GM18502 (cell line): ENCODE data around the gene BRMS1L.

ENCODE experiments used
- ATAC-seq: cut with Tn5 transposase; IDR thresholded peaks from one replicate; pipeline ENCODE4 v1.9.1; 2021; ENCODE audit warnings: mild to moderate bottlenecking; ENCODE audit not compliant: unreplicated experiment, poor library complexity

Gene BRMS1L

DNA sequence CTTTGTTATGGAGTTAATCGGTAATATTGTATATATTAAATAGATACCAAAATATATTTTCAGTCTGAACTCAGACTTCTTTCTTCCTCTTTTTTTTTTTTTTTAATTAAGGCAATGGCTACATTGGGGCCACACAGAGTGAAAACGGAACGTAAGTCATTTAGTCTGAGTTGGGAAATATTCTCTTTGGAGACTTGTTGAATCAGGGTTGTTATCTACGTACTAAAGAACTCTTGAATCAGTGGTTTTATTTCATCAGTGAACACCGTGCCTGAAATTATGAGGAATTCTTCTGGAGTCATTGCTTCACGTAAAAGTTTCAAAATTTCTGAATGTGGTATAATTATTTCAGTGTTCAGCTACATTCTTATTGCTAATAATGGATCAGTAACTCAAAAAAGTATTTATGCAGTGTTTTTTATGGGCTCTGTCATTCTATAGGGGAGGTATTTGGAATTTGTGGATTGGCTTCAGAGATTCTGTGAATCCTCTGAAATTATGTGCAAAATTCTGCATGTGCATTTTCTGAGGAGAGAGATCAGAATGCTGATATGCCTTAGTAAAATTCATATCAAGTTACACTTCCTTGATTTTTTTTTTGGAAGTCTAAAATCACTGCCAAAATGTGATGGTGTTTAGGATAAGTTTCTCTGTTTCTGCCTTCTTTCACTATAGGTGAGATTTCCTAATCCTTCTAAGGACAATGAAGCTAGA lies 39.6 kb downstream of the BRMS1L start:
- ATAC-seq = no peak

- ATAC-seq = no peak
Measured at GRCh38 chr14:35866595-35867279, 40.6 kb downstream of the BRMS1L start.

- no peak for ATAC-seq
Measured at GRCh38 chr14:35867280-35867629, 41.1 kb downstream of the BRMS1L start.

- ATAC-seq = no peak
Measured at GRCh38 chr14:35875296-35875695, 49.2 kb downstream of the BRMS1L start.

DNA sequence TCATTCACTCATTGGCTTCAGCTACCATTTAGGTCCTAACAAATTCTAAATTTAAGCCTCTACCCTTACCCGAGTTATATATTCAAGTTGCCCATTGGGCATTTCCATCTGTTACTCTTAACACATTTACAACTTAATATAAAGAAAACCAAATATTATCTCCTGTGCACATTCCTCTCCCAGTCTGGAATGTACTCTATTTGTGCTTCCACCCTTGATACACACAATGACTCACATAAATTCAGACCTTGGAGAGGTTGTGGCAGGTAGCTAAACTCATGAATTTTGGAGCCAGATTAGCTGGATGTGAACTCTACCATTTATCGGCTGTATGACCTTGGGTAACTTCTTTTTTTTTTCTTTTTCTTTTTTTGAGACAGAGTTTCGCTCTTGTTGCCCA lies 51.1 kb downstream of the BRMS1L start:
- no peak for ATAC-seq

DNA sequence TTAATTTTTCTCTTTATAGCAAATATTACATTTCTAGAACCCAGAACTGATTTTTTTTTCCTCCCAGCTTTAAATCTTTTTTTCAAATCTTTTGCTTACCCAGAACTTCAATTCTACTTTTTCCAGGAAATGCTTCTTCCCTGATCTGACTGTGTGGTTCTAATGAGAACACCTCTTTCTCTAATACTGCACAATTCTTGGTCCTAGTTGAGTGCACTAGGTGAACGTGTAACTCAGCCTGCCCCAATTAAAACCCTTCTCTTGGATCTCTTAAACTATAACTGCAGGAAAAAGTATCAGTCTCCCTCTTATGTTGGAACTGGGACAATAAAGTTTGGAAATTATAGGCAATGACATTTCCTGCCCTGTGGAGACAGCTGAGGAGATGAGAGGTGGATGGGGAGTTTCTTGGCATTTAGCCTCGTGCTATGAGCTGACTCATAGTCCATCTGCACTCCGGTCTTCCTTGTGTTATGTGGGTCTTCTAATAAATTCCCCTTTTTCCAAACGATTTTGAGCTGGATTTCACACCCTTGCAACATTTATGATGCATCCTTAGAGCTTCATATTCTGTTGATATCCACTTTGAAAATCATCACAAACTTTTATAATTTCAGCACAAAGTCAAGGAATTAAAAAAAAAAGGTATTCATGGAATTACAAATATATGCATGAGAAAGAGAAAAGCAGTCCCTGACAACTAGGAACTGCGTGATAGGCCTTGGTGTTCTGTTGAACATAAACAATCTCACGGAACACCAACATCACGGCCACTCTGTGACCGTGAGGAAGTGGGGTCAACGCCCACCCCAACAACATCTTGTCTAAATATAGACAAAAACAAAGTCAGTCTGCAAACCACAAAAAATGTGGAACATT lies 52.4 kb downstream of the BRMS1L start:
- no peak for ATAC-seq

DNA sequence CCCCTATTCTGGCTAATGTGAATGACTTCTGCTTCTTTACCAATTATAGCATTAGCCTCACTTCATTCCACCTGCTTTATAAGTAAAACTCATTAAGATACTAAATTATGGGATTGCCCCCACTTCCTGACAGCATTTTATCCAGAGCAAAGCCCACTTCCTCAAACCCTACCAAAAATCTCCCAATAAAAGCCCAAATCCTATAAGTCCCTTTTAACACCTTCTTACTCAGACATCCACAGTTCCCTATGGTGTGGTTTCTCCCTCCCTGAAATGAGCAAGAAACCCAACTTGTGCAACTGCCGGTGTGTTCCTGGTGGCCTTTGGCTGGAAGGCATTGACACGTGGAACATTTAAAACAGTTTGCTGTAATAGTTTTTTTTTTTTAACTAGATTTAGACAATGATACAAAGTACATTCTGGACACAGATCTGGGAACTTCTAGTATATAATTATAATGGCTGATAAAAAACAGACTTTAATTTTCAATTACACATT lies 53.1 kb downstream of the BRMS1L start:
- ATAC-seq = no peak

GRCh38 chr14:35879654-35880249 lies 53.6 kb downstream of the BRMS1L start:
- peak; percentile 57 for ATAC-seq

DNA sequence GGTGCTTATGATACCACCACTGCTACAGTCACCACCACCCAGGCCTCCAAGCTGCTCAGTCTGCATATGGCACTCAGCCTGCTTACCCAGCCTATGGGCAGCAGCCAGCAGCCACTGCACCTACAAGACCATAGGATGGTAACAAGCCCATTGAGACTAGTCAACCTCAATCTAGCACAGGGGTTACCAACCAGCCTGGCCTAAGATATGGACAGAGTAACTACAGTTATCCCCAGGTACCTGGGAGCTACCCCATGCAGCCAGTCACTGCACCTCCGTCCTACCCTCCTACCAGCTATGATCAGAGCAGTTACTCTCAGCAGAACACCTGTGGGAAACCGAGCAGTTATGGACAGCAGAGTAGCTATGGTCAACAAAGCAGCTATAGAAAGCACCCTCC lies 55.1 kb downstream of the BRMS1L start:
- ATAC-seq = no peak

GRCh38 chr14:35883677-35884293 lies 57.6 kb downstream of the BRMS1L start:
- no peak for ATAC-seq

GRCh38 chr14:35890308-35890707 lies 64.2 kb downstream of the BRMS1L start:
- no peak for ATAC-seq

GRCh38 chr14:35895256-35895655 lies 69.1 kb downstream of the BRMS1L start:
- no peak for ATAC-seq

DNA sequence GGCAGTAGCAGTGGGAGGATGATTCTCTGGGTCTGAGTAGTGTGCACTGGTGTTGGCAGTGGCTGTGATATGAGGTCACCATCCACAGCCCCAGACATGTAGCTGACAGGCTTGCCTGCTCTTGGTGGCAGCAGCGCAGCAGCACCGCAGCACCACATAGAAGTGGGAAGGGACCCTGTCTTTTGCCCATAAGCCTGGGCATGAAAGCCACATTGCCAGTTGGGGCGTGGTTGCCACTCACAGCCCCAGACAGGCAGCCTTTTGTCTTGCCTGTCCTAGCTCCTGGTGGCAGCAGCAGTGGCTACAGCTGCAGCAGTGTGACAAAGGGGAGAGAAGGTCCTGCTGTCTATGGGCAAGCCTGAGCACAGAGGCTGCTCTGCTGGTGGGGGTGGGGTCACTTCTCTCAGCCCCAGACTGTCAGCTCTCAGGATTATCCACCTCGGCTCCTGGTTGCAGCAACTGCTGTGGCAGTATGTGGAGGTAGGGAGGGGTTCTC lies 71.5 kb downstream of the BRMS1L start:
- no peak for ATAC-seq

- no peak for ATAC-seq
Measured at GRCh38 chr14:35898217-35898775, 72.2 kb downstream of the BRMS1L start.

DNA sequence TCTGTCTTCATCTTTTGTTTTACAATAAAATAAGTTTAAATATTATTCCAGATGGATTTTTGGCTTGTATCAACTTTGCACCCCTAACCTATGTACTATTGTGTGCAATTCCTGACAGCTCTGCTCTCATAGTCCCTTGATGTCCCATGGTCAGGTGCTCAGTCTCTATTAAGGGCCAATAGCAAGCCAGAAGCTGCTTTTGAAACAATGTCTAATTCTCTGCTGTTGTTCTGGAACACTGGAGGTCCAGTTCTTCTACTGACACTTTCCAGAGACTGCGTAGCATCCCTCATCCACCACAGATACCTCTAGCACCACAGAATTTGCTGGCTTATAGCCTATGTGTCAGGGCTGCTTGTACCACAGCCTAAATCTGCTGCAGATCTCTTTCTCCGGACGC lies 74.6 kb downstream of the BRMS1L start:
- ATAC-seq = no peak

DNA sequence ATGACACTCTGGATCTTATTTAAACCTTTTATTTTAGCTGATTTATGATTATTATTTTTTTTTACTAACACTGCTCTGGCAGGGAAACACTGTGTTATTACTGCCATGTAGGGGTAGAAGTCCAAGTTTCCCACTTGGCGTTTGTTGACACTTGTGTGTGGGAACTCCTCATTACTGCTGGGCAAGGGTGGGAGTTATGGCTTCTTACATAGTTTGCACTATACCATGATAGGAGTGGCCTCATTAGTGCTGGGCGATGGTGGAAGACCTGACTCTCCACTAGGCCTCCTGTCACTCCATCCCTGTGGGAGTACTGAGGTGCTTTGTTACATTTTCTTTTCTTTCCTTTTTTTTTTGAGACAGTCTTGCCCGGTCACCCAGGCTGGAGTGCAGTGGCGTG lies 83.5 kb downstream of the BRMS1L start:
- no peak for ATAC-seq

DNA sequence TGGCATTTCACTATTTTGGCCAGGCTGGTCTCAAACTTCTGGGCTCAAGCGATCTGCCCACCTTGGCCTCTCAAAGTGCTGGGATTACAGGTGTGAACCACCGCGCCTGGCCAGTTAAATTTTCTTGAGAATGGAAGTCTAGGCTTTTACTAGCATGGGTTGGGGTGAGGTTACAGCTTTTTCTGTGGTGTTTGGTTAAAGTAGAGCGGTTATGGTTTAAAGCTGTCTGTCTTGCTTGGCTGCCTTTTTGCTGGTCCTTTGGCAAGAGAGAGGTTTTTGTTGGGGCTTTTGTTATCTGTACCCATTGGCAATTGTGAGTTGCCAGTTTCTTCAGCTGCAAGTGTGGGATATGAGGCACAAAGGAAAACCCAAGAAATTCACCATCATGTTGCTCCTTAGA lies 84.1 kb downstream of the BRMS1L start:
- no peak for ATAC-seq

DNA sequence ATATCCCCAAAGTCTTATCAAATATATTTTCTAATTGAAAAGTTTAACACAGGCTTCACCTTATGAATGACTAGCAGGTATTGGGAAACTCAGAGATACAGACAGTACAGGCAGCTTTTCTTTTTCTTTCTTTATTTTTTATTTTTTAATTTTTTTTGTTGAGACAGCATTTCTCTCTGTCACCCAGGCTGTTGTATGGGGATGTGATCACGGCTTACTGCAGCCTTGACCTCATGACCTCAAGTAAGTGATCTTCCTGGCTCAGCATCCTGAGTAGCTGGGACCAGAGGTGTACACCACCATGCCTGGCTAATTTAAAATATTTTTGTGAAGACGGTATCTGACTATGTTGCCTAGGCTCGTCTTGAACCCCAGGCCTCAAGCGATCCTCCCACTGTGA lies 85.0 kb downstream of the BRMS1L start:
- no peak for ATAC-seq

- no peak for ATAC-seq
Measured at GRCh38 chr14:35915185-35915584, 89.0 kb downstream of the BRMS1L start.

DNA sequence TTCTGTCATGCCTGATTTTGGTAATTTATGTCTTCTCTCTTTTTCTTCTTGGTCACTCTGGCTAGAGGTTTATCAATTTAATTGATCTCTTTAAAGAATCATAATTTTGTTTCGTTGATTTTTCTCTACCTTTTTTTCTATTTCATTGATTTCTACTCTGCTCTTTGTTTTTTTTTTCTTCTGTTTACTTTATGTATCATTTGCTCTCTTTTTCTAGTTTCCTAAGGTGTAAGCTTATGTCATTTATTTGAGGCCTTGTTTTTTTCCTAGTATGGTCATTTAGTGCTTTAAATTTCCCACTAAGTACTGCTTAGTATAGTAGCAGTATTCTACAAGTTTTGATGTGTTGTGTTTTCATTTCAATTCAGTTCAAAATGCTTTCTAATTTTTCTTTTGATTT lies 89.6 kb downstream of the BRMS1L start:
- ATAC-seq = no peak
